Spinal cord (tissue), 10 donors: ENCODE measurements around the gene RUSC2. TPM values are rescaled to one million over a fixed set of nuclear protein-coding genes. Genes with fewer than 3 reads are reported as not detected.
"Not testable (repeated sequence)": the region's sequence is repeated elsewhere in the genome, so short reads cannot be mapped to it uniquely, and the experiment has no call there.

Experiments used
- DNase-seq, 6 donors: peaks; one replicate each; pipeline versions ENCODE4 v3.0.0 to v3.0.0-alpha.2; 2013 to 2015; ENCODE audit warnings: low spot score in 6 of 6, low read depth in 4 of 6
- H3K27ac ChIP-seq: one replicate; pipeline ENCODE4 v1.5.1; 2013; ENCODE audit warnings: low read depth, low read length, control low read depth
- H3K27me3 ChIP-seq: one replicate; pipeline ENCODE4 v1.6.1; 2013; ENCODE audit warnings: low read length; ENCODE audit not compliant: control insufficient read depth, insufficient read depth
- H3K36me3 ChIP-seq: one replicate; pipeline ENCODE4 v1.6.1; 2013; ENCODE audit warnings: low read length; ENCODE audit not compliant: control insufficient read depth, insufficient read depth
- H3K4me1 ChIP-seq: one replicate; pipeline ENCODE4 v1.6.1; 2013; ENCODE audit warnings: low read length; ENCODE audit not compliant: control insufficient read depth, insufficient read depth
- H3K4me3 ChIP-seq: one replicate; pipeline ENCODE4 v1.5.1; 2013; ENCODE audit warnings: low read depth, low read length, control low read depth
- H3K9me3 ChIP-seq: one replicate; pipeline ENCODE4 v1.6.1; 2013; ENCODE audit warnings: low read length; ENCODE audit not compliant: control insufficient read depth, insufficient read depth
- WGBS: methylation state at CpG from one replicate; pipeline ENCODE4 v1.1.5; 2013; ENCODE audit warnings: missing lambda C conversion rate; ENCODE audit not compliant: insufficient coverage; 5-methylcytosine and 5-hydroxymethylcytosine counted together
- polyA plus RNA-seq, 2 donors: library from polyadenylated mRNA; unstranded; fragments of 120-200 nt; gene quantifications; one replicate each; pipeline ENCODE4 v1.2.1, GENCODE V29; 2013; ENCODE audit not compliant: insufficient read length in 2 of 2
- total RNA-seq, 2 donors: library from RNA; depleted of rRNA in 1 of 2; stranded (reverse); fragments of 120-200 nt in 1 of 2; fragments of >200 nt in 1 of 2; gene quantifications; one replicate each; pipeline versions ENCODE4 v1.2.3 to v1.2.4, GENCODE V29; 2013 to 2014
- donor health status: healthy.

RUSC2 gene
- total and polyA plus RNA-seq, 4 donors: 29.2 to 87.8 (median 55.3) TPM

DNA sequence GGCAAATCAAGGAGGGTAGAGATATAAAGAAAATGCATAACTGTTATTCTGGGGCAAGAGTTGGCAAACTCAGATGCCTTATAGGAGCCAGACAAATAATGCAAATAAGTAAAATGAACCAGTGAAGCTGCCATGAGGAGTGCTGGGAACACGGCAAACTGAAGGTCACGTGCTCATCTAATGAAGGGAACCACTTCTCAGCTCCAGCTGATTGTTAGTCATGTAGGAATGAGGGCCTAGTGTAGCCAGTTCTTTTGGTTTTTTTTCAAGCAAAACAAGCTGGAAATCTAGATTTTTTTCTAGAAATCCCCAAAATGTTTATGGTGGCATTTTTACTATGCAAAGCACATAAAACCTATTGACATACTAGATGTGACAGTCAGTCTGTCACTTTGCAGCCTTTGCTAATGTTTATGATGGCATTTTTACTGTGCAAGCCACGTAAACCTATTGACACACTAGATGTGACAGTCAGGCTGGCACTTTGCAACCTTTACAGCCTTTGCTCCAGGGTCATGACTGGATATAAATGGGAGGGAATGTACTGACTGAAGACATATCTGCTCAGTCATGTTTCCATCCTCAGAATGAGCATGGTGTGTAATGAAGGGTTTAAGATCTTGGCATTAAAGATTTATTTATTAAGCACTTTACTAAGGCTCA lies 39.4 kb downstream of the RUSC2 start:
- H3K4me3 ChIP-seq: no peak overlapping the region
- no peak overlapping the region for H3K27ac ChIP-seq
- 80% methylated on average over 3 of the region's 3 CpGs for WGBS
- H3K27me3 ChIP-seq: no peaks in the 10 kb centered on the region
- DNase-seq: no peak
- H3K36me3 ChIP-seq: no peaks in the 10 kb centered on the region
- H3K4me1 ChIP-seq: peaks cover 4% of the 10 kb centered on the region
- no peaks in the 10 kb centered on the region for H3K9me3 ChIP-seq

DNA sequence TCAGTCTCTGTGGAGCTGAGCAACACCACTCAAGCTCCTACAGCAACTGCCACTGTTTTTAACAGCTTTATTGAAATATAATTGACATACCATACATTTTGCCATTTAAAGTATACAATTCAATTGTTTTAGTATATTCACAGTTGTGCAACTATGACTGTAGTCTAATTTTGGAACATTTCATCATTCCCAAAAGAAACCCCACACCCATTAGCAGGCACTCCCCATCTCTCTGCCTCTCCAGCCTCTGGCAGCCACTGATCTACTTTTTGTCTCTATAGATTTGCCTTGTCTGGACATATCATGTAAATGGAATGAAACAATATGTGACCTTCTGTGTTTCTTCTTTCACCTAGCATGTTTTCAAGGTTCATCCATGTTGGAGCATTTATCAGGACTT lies 43.5 kb downstream of the RUSC2 start:
- no peaks in the 10 kb centered on the region for H3K27me3 ChIP-seq
- H3K9me3 ChIP-seq: no peaks in the 10 kb centered on the region
- DNase-seq: no peak
- H3K4me1 ChIP-seq: peaks cover 13% of the 10 kb centered on the region
- no peak overlapping the region for H3K4me3 ChIP-seq
- H3K36me3 ChIP-seq: no peaks in the 10 kb centered on the region
- no peak overlapping the region for H3K27ac ChIP-seq

DNA sequence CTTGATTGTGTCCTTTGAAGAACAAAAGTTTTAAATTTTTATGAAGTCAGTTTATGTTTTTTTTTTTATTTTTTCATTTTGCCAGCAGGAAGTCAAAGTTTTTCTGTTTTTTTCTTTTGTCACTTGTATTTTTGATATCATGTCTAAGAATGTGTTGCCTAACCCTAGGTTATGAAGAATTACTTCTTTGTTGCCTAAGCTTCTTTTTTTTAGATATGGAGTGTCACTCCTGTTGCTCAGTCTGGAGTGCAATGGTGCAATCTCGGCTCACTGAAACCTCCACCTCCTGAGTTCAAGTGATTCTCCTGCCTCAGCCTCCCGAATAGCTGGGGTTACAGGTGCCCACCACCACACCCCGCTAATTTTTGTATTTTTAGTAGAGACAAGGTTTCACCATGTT lies 45.0 kb downstream of the RUSC2 start:
- H3K36me3 ChIP-seq, H3K27ac ChIP-seq, H3K27me3 ChIP-seq, H3K9me3 ChIP-seq, DNase-seq, H3K4me3 ChIP-seq: not testable (repeated sequence)
- H3K4me1 ChIP-seq: peaks cover 21% of the 10 kb centered on the region
- WGBS: 100% methylated on average over 2 of the region's 3 CpGs

DNA sequence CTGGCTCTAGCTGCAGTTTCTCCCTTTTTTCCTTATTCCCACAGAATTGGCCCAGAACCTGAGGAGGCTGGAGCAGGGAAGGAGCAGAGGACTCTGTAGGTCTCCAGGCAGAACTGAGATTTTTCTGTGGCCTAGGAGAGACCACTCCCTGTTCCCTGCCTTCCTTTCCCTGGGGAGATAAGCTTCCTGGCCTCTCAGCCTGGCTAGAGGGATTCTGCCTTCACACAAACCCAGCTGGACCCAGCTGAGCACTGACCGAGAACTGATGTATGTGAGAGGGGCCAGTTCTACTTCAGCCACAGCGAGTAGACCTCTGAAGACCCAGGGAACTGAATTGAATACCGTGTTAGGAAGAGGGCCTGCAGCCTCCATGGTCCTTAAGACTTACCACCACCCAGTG lies 48.0 kb downstream of the RUSC2 start:
- Histone ChIP-seq H3K27ac (peak overlapping the region; percentile 97), H3K36me3 (no peaks in the 10 kb centered on the region), H3K27me3 (no peaks in the 10 kb centered on the region), H3K4me3 (no peak overlapping the region), H3K4me1 (peaks cover 19% of the 10 kb centered on the region), H3K9me3 (no peaks in the 10 kb centered on the region)
- WGBS: 68% methylated on average over 3 of the region's 3 CpGs
- no peak for DNase-seq

DNA sequence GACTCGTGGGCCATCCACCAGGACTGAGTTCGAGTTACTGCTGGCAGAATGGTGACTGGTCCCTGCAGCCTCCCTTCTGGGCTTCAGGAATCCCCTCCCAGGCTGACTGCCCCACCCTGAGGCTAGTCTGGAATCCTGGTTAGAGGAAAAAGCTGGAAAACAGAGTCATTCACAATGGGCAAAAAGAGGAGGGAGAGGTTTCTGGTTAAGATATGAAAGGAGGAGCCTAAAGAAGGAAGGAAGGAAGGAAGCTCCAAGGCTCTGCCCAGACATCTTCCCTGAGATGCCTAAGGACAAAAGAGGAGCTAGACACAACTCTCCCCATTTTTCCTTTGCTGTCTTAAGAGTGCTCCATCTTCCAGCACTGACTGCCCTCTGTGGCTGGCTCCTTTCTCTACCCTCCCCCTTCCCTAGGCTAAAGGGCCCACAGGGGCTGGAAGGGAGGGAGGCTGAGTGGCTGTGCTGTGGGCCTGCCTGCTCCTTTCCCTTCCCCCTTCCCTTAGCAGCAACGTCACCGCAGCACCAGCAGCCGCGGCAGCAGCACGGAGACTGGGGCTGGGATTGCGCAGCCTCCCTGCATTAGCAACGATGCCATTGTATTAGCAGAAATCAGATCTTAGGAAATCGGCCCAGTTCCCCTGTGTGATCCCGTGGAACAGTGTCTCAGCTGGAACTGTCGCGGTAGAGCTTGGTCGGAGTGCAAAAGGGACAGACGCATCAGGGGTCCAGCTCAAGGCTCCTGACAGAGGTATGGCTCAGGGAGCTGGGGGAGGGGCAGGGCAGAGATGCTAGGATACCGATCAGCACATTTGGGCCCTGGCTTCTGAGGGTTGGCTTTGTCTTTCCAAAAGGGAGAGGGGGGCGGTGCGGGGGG lies 48.7 kb downstream of the RUSC2 start:
- WGBS: 7% methylated on average over 17 of the region's 18 CpGs
- DNase-seq: peak; percentile 63 to 98 (median 82)

More for the DNA sequence above, 48.7 kb downstream of the RUSC2 start:
- no peaks in the 10 kb centered on the region for H3K27me3 ChIP-seq
- H3K4me1 ChIP-seq: peaks cover 23% of the 10 kb centered on the region
- peak overlapping the region; percentile 73 for H3K4me3 ChIP-seq
- no peaks in the 10 kb centered on the region for H3K36me3 ChIP-seq
- no peaks in the 10 kb centered on the region for H3K9me3 ChIP-seq
- H3K27ac ChIP-seq: peak overlapping the region; percentile 97

Other genes starting within 250 kb of the RUSC2 start
- gene TESK1, start 115.2 kb downstream of the RUSC2 start, total RNA-seq: 10 to 100 TPM in 1 of 2 donors, 1 to 10 TPM in 1; 9.0 to 21.8 TPM
- 10 to 100 TPM; 66.2 to 80.8 TPM for gene TESK1, start 115.2 kb downstream of the RUSC2 start, polyA plus RNA-seq
- gene CD72, start 128.3 kb downstream of the RUSC2 start, total RNA-seq: 1 to 10 TPM; 1.3 to 1.7 TPM
- 1 to 10 TPM in 1 of 2 donors, under 1 TPM in 1; 0.40 to 1.6 TPM for gene CD72, start 128.3 kb downstream of the RUSC2 start, polyA plus RNA-seq
- not detected for gene SIT1, start 160.8 kb downstream of the RUSC2 start, total RNA-seq
- under 1 TPM in 1 of 2 donors, not detected in 1; 0.36 TPM for gene SIT1, start 160.8 kb downstream of the RUSC2 start, polyA plus RNA-seq
- gene RMRP, start 167.9 kb downstream of the RUSC2 start, total RNA-seq: over 10,000 TPM; 17,832 to 50,424 TPM
- 1 to 10 TPM in 1 of 2 donors, not detected in 1; 1.8 TPM for gene RMRP, start 167.9 kb downstream of the RUSC2 start, polyA plus RNA-seq
- 10 to 100 TPM in 1 of 2 donors, 1 to 10 TPM in 1; 8.3 to 26.6 TPM for gene CCDC107, start 168.2 kb downstream of the RUSC2 start, total RNA-seq
- gene CCDC107, start 168.2 kb downstream of the RUSC2 start, polyA plus RNA-seq: 10 to 100 TPM; 34.6 to 38.2 TPM
- gene ARHGEF39, start 175.1 kb downstream of the RUSC2 start, total RNA-seq: 1 to 10 TPM in 1 of 2 donors, under 1 TPM in 1; 0.79 to 1.5 TPM
- gene ARHGEF39, start 175.1 kb downstream of the RUSC2 start, polyA plus RNA-seq: 1 to 10 TPM; 3.2 to 4.5 TPM
- 1 to 10 TPM in 1 of 2 donors, not detected in 1; 3.1 TPM for gene CA9, start 183.8 kb downstream of the RUSC2 start, total RNA-seq
- gene CA9, start 183.8 kb downstream of the RUSC2 start, polyA plus RNA-seq: under 1 TPM; 0.38 to 0.96 TPM
- gene TPM2, start 199.8 kb downstream of the RUSC2 start, total RNA-seq: 100 to 1,000 TPM in 1 of 2 donors, 10 to 100 TPM in 1; 29.6 to 191 TPM
- 100 to 1,000 TPM in 1 of 2 donors, 10 to 100 TPM in 1; 76.6 to 117 TPM for gene TPM2, start 199.8 kb downstream of the RUSC2 start, polyA plus RNA-seq
- 100 to 1,000 TPM in 1 of 2 donors, 10 to 100 TPM in 1; 73.7 to 135 TPM for gene TLN1, start 242.1 kb downstream of the RUSC2 start, total RNA-seq
- 10 to 100 TPM; 75.5 to 90.5 TPM for gene TLN1, start 242.1 kb downstream of the RUSC2 start, polyA plus RNA-seq
- gene CREB3, start 242.6 kb downstream of the RUSC2 start, total RNA-seq: 10 to 100 TPM; 29.6 to 48.2 TPM
- 10 to 100 TPM; 50.7 to 53.6 TPM for gene CREB3, start 242.6 kb downstream of the RUSC2 start, polyA plus RNA-seq